Hematopoietic multipotent progenitor cell treated with erythropoietin and hydrocortisone succinate and interleukin-3 and kit ligand, for 15 days (in vitro differentiated cells): ENCODE data around the gene GTF2A1.

Experiments
- DNase-seq: peaks from one replicate; pipeline ENCODE4 v3.0.0-alpha.2; 2015; ENCODE audit warnings: low spot score

Gene GTF2A1

GRCh38 chr14:81133400-81133799, 87.4 kb downstream of the GTF2A1 start:
- no peak for DNase-seq

- no peak for DNase-seq
These were observed 88.3 kb downstream of the GTF2A1 start for GRCh38 chr14:81132468-81132867.

- DNase-seq: no peak
These were observed 91.5 kb downstream of the GTF2A1 start for GRCh38 chr14:81129242-81129641.

- DNase-seq: no peak
These were observed 93.0 kb downstream of the GTF2A1 start for GRCh38 chr14:81127785-81128184.

GRCh38 chr14:81125536-81125935, 95.2 kb downstream of the GTF2A1 start:
- no peak for DNase-seq
